ENCODE data around the gene ADCY4.

- TF ChIP-seq CTCF (IDR thresholded peaks at IDR 0.05; ENCODE audit: insufficient read depth, low read length): no peak
- no peak for TF ChIP-seq REST (IDR thresholded peaks at IDR 0.05; ENCODE audit: insufficient replicate concordance, low read depth)
- peak; percentile 79 for TF ChIP-seq POLR2AphosphoS5 (IDR thresholded peaks at IDR 0.05; ENCODE audit: low read depth)
- no peak for TF ChIP-seq SPI1 (IDR thresholded peaks at IDR 0.05; ENCODE audit: borderline replicate concordance, low read depth)
- no peak; the same call in 1 of the 2 replicates for TF ChIP-seq GABPA (IDR thresholded peaks at IDR 0.05; ENCODE audit: low read depth)
These were observed 35.3 kb downstream of the ADCY4 start, which contains the start of the genes DHRS1 and NOP9 for GRCh38 chr14:24299255-24300191.

Measured in HL-60 (cell line).